Measurements from ENCODE around the gene KIRREL3.

DNA sequence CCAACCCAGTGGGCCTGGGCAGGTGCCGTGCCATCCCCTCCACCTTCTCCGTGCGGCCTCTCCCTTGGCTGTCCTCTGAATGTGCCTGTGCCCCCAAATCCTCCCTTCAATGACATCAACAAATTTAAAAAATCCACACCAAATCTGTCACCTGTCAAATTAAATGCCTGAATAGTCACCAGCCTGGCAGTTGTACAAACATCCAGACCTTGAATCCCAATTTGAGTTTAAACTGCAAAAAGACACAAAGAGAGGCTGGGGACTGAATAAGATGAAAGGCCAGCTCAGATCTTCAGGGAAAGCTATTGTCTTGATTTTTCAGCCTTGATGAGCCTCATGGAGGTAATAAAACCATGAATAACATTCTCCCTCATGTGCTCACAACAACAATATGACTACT is 194.7 kb downstream of the KIRREL3 start:
- no peak for TF ChIP-seq CTCF (conservative IDR thresholded peaks at IDR 0.05)
- TF ChIP-seq EZH2 (IDR thresholded peaks at IDR 0.05; ENCODE audit: low read depth): no peak
